ENCODE measurements around the gene STIMATE. TPM values are rescaled to one million over a fixed set of nuclear protein-coding genes. Genes with fewer than 3 reads are reported as not detected.

STIMATE gene
- total and polyA plus RNA-seq, 9 of the 15 experiments (the other 6 are each of a cell fraction or from before 2014, with no cell fraction given) = 0.14 to 7.7 (median 4.9) TPM

- in situ Hi-C loops (cut with MboI) = no loop called here
- BruUV-seq (replicated peaks) = no TSS peak
- CTCF ChIA-PET (ENCODE audit: low intra/inter-chr PET ratio) = no interaction called here
Measured at GRCh38 chr3:52857864-52858263, 39.5 kb downstream of the STIMATE start.

More at GRCh38 chr3:52857864-52858263, 39.5 kb downstream of the STIMATE start:
- Histone ChIP-seq H3K79me2 (ENCODE audit: control insufficient read depth, insufficient read depth, low read length) (no peaks in the 10 kb centered on the region), H3K9me1 (ENCODE audit: control insufficient read depth, insufficient read depth, low read length) (no peaks in the 10 kb centered on the region), H3K36me3 (ENCODE audit: control insufficient read depth, insufficient read depth, low read length) (no peaks in the 10 kb centered on the region), H3K27me3 (ENCODE audit: control insufficient read depth in 2 of 2, insufficient read depth in 2 of 2, low read length in 2 of 2) (no peaks in the 10 kb centered on the region), H3K27ac (ENCODE audit: extremely low read depth, low read depth, low read length) (no peak overlapping the region), H3K9me3 (replicated peaks; ENCODE audit: control insufficient read depth, insufficient read depth, low read depth, low read length) (no peaks in the 10 kb centered on the region), H2AFZ (ENCODE audit: low read depth, low read length) (no peak overlapping the region), H4K20me1 (replicated peaks; ENCODE audit: control insufficient read depth, insufficient read depth, low read length) (no peaks in the 10 kb centered on the region), H3K4me1 (replicated peaks in 1 of 2; ENCODE audit: control insufficient read depth in 2 of 2, insufficient read depth in 2 of 2, low read length in 2 of 2) (peaks cover 0 to 4% of the 10 kb centered on the region in 2 experiments; a peak in 1 of 5 replicates), H3K4me2 (ENCODE audit: insufficient read depth, low read length) (no peak overlapping the region), H3K9ac (ENCODE audit: insufficient read depth in 1 of 2, low read depth in 2 of 2, low read length in 2 of 2) (no peak overlapping the region), H3K4me3 (no peak overlapping the region)
- TF ChIP-seq BRF2 (IDR thresholded peaks at IDR 0.05; ENCODE audit: borderline replicate concordance, insufficient read depth, insufficient read length) (no peak), ZNF696 (CRISPR knock-in tag; conservative IDR thresholded peaks at IDR 0.05) (no peak), PREB (CRISPR knock-in tag; IDR thresholded peaks at IDR 0.05) (no peak), RBM17 (IDR thresholded peaks at IDR 0.05; ENCODE audit: borderline replicate concordance, low read depth, low read length) (no peak), LEF1 (IDR thresholded peaks at IDR 0.05) (no peak), ZNF764 (CRISPR knock-in tag; IDR thresholded peaks at IDR 0.05; ENCODE audit: low read depth) (no peak), SRSF3 (IDR thresholded peaks at IDR 0.05; ENCODE audit: insufficient read depth, low read length) (no peak)
- ATAC-seq = no peak
- no peak for FAIRE-seq
- POLR2A ChIA-PET = no interaction called here
- DNase-seq (ENCODE audit: extremely low read depth in 1 of 4, low spot score in 3 of 4) = no peak
- 40% methylated on average over 4 of the region's 5 CpGs for WGBS (ENCODE audit: insufficient coverage, low coverage, missing lambda C conversion rate)
- intact Hi-C loops (cut with micrococcal nuclease) = no loop called here

Measured in K562 (cell line).